Hepatocyte (in vitro differentiated cells): ENCODE data around the gene MICAL3.

ENCODE experiments used
- CTCF ChIP-seq: fragments of 200-600 bp; sonication (generic); IDR thresholded peaks from 2 replicates; pipeline ENCODE4 v1.5.1; 2016; ENCODE audit warnings: antibody characterized with exemption, mild to moderate bottlenecking; ENCODE audit not compliant: poor library complexity
- EZH2 ChIP-seq: fragments of 200-600 bp; sonication (generic); IDR thresholded peaks from 2 replicates; pipeline ENCODE4 v1.6.1; 2016; ENCODE audit warnings: antibody characterized with exemption, mild to moderate bottlenecking, borderline replicate concordance

GRCh38 chr22:17966403-17966717, 58.0 kb downstream of the MICAL3 start:
- TF ChIP-seq CTCF (no peak), EZH2 (no peak)
